CD4-positive, alpha-beta T cell treated with Interferon alpha-2 for 1 hour (primary cell): ENCODE data around the gene MAPK10.
"Not testable (repeated sequence)": the region's sequence is repeated elsewhere in the genome, so short reads cannot be mapped to it uniquely, and the experiment has no call there.

Experiments used
- DNase-seq, 2 donors: peaks; one replicate each; pipeline ENCODE4 v3.0.0-alpha.2; 2020 to 2022

MAPK10 gene

GRCh38 chr4:86099348-86099747, 260.5 kb downstream of the MAPK10 start:
- DNase-seq: no peak

- no peak for DNase-seq
Measured at GRCh38 chr4:86098691-86099090, 261.2 kb downstream of the MAPK10 start.

DNA sequence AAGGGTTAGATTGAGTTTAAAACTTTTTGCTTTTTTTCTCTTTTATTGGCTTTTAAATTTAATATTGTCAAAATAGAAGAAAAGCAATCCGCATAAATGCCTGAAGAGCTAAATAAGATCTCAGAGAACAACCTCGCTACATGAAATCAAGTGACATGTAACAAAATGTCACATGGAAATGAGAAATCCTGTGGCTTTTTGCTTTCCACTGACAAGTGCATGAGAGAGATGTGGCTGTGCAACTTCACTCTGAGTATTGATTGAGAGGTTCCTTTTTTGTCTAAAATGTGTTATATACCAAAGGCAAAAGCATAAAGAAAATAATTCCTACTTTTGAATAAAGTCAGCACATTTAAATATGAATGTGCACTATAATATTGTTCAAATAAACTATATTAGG, 263.5 kb downstream of the MAPK10 start:
- DNase-seq: no peak

DNA sequence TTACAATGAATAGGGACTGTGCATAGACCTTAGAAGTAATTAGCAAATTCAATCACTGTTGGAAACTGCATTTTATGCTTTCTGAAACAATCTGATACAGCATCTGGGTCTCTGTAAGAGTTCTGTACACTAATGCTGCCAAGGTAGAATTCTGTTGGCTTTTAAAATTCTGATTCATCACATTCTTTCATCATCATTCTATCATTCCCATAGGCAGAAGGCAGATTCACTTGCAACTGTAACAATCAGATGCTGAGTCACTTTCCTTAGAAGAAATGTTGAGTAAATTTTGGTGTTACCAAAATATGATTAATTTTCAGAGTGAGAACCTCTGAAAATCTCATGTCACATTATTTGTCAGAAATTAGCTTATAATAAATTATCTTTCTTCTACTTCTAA, 267.2 kb downstream of the MAPK10 start:
- no peak for DNase-seq

- no peak for DNase-seq
Measured at GRCh38 chr4:86091201-86091600, 268.7 kb downstream of the MAPK10 start.

DNA sequence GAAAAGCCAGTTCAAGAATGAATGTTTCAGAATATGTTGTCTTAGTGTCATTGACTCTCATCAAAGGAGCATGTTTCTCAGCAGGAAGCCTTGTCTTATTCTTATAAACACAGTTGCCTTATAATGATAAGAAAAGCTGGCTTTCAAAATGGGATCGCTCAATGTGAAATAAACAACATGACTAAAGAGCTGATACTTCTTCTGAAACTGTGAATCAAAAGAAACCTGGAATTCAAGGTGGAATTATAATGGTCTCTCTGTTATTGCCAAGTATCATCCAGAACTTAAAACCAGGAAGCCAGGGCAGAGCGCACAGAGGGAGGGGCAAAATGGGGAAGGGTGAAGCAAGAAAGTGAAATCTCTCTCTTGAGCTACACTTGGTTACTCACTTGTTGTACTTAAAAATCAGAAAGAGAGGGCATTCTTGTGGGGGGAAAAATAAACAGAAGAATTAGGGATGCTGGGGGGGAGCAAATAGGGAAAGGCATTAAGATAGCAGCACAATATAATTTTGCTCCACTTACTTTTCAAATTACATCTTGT, 270.0 kb downstream of the MAPK10 start:
- no peak for DNase-seq

- DNase-seq: no peak
Measured at GRCh38 chr4:86089053-86089452, 270.8 kb downstream of the MAPK10 start.

DNA sequence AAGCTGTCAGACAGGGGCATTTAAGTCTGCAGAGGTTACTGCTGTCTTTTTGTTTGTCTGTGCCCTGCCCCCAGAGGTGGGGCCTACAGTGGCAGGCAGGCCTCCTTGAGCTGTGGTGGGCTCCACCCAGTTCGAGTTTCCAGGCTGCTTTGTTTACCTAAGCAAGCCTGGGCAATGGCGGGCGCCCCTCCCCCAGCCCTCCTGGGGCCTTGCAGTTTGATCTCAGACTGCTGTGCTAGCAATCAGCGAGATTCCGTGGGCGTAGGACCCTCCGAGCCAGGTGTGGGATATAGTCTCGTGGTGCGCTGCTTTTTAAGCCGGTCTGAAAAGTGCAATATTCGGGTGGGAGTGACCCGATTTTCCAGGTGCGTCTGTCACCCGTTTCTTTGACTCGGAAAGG, 284.1 kb downstream of the MAPK10 start:
- not testable (repeated sequence) for DNase-seq

DNA sequence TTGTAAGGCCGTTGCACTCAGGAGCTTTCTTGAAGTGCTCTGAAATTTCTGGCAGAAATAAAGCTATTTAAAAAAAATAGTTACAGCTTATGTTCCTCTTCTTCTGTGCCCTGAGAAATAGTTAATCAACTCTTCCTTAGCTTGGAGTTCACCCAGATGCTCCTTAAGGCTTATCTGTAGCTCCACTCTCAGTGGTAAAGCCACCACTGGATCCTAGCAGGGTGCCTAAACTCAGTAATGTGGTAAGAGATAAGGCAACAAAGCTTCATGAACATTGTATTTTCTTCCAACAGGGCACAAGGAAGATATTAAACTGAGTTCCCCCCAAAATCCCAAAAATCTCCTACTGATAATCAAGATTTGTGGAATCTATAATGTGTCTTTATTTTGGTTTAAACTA, 299.5 kb downstream of the MAPK10 start:
- no peak for DNase-seq

DNA sequence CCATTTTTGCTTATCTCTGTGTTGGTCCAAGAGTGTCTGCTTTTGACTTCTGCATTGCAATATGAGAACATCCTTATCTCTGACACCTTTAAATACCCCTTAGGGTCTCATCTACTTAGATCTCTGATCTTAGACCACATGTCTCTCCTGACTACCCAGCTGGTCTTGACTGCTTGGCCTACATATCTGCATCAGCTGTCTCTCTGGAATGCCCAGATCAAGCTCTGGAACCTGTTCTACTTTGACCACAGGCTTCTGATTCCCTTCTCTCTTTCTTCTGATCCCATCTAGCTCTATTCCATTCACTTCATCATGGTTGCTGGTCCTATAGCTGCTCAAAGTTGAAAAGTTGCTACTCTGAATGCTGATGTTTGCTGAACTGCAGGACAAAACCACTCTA, 301.2 kb downstream of the MAPK10 start:
- DNase-seq: no peak

- no peak for DNase-seq
Measured at GRCh38 chr4:86055898-86056297, 304.0 kb downstream of the MAPK10 start.

DNA sequence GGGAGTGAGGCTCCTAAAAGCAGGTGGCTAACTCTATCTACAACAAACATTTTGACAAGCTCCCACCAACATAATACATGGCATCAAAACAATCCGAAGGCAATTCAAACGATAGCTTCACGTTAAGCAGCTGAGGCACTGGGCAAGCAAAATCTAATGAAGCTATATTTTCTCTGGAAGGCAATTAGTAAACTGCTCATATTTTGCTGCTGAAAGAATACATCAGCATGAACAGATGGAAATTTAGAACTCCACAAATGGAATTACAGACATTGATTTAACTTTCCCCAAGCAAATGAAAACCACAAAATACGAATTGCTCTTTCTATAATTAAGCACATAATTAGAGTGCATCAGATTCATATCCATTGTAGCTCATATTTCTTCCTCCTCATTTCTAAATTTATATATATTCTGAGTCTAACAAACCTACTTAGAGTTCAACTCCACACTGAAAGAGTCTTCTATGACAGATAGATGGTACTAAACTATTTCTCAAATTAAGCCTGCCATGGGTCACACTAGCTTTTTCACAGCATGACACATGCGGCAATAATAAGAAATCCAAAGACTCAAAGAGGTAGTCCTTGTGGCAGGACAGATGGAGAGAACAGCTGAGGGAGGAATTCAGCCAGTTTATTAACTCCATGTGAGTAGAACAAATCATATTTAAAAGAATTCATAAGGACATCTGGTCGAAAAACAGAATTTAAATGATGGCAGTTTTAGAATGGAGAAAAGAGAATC, 305.4 kb downstream of the MAPK10 start:
- no peak for DNase-seq

DNA sequence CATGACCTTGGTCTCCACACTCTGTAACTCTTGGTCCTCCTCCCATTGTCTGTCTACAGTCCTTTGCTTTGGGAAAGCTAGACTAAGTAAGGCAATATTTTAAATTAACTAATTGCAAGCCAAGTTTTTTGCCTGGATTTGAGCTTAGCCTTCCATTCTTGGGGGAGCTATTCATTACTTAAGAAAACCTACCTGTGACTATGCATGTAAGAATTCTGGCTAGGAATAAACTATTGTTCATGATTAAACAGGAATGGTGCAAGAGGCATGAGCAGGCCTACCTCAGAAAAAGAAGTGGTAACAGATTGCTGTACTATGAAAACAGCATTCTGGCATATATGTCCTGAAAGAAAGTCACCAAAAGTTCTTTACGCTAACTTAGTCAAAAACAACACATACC, 309.4 kb downstream of the MAPK10 start:
- DNase-seq: no peak

DNA sequence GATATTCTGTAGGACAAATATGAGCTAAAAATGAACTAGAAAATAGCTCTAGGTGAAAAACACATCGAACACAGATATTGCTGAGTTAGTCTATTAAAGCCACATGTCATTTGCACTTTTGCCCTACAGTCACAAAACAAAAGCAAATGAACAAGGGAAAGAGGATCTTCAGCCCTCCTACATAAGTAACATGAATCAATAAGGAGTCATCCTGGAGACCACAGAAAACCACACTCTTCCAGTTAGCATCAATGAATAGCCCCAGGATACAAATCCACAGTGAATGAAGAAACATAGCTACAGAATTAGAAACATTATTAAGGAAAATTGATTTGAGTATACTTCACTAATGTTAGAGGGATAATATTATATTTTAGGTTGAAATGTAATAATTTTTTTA, 311.4 kb downstream of the MAPK10 start:
- no peak for DNase-seq

DNA sequence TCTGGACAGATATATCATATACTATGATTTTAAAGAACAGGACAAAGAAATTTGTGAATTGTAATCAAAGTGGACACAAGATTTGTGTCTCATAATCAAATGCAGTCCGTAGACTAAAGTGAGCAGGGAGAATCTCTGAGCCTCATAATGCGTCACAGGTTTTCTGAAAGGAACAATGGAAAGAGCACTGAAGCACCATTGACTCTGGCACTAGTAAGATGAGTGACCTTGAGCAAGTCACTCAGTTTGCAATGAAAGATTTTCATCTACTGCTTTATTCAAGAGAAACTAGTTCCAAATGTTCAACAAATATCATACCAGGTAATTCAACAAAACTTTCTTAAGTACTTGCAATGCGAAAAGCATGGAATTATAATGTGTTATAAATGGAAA, 315.3 kb downstream of the MAPK10 start:
- no peak for DNase-seq

DNA sequence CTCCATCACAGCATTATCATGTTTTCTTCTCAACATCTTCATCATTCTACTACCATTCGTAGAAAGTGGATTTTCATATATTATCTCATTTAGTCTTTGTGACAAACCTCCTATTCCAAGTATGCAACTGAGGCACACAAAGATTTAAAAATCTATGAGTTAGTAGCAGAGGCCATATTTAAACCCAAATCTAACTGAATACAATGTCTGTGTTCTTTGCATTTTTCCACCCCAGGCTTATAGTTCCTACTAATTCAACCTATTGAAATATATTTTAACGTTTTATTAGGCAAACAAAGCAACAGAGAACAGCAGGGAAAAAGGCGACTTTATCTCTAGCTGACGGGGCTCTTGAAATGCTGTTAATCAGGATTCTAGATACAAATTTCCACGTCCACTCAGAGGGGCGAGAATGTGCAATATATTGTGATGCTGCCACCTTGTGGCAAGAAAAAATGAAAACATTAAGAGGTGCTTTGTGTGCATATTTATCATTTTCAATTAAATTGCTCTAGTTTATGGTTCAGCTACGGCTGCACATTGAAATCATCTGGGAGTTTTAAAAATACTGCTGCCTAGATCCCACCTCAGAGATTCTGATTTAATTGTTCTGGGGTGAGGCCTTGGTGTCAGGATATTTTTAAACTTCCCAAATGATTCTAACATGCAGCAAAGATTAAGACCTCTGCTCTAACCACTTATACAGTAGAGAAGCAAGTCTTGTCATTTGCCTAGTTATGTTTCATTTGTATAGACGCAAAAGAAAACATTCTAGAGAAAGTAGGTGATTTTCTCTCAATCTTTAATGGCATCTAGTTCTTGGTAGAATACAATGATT, 315.9 kb downstream of the MAPK10 start:
- peak in 1 of 2 donors; percentile 26 for DNase-seq

DNA sequence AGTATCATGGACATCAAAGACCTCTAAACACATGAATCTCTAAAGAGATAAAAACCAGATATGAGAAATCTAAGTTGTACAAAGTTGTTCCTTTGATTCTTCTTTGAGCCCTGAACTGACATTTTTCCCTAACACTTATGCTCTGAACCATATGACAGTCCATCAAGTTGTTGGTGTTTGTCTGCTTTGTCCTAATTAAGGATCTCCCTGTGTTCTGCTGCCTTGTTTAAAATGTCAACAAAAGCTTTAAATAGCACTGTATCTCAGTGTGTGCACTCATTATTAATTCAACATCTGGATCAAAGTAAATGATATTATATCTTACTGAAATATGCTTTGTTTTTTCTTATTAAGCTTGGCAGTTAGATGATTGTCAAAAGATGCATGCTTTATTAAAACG, 321.8 kb downstream of the MAPK10 start:
- DNase-seq: no peak

DNA sequence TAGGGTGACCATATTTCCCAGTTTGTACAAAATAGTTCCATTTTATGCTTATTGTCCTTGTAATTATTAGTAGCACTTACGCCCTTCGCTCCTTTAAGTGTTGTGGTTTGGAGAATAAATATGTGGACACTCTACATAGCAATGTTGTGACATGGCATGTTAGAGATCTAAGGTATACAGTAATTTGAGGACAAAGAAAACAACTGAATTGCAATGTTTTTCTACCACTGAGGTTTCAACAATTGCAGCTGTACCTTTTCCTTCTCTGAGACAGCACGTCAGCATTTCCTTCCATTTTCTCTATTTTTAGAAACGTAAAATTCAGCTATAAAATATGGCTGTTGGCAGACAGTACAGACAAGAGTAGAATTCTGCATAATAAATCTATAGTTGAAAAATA, 323.1 kb downstream of the MAPK10 start:
- DNase-seq: no peak

DNA sequence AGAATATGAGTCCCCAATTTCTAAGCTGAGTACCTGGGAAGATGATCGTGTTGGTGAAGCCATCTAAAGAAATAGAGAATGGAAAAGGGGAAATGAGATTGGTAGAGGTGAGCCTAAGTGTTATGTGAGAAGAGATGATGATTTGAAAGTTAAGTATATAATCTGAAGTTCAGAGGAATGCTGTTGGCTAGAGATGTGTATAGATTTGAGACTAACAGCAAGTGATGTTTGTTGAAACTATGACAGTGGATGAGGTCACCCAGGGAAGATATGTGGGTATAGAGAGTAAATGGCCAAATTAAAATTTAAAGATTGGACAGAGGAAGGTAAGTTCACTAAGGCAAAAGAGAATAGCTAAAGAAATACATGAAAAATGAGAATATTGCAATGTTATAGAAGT, 324.2 kb downstream of the MAPK10 start:
- DNase-seq: no peak

DNA sequence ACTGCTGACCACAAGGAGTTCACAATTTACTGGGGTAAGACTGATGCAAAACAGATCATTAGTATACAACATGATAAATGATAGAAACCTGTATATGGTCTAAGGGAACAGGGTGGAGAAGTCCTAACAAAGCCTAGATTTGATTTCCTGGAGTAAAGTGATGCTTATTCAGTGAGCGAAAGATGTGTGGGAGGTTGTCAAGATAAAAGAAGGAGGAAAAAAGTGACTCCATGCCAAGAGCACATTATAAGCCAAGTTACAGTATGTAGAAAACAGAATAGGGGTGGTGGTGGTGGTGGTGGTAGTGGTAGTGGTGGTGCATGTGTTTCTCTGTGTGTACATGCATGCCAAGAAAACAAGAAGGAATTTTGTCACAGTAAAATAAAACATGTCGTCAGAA, 325.2 kb downstream of the MAPK10 start:
- DNase-seq: no peak

GRCh38 chr4:86033171-86033570, 326.7 kb downstream of the MAPK10 start:
- DNase-seq: no peak

DNA sequence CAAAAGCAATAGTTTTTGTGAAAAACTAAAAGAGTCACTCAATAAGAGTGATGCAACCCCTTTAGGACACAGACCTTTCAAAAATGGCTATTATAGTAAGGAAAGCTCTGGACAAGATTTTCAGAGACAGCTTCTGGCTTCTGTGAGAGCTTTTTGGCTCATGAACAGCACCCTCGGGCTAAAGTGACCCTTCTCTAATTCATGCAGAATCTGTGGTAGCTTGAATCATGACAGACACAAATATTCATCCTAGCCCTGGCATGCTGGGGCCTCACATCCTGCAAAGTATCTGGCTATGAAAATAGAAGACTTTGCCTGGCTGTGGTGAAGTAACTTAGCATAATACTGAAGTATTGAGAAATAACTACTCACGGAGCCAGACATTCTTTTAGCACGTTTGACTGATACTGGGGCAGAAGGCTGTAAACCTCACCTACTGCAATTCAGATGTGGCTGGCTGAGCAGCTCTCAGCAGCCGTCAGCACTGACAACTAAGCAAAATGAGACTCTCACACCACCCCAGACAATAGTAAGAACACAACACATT, 327.3 kb downstream of the MAPK10 start:
- no peak for DNase-seq

DNA sequence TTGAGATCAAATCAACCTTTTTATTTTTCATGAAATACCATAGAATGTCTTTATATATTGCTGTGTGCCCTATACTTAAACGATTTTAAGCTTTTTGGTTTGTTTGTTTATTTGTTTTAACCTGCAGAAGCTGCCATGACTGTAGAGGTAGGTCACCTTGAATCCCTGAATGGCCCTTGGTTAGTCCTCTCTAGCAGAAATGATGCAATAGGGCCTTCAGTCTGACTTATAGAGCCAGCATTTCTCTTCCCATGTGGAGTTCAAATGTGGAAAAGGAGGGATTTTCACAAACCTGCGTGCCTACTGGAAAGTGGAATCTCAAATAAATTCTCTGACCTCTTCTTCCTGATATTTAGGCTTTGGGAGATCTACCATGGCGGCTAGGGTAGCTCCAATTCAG, 327.9 kb downstream of the MAPK10 start:
- no peak for DNase-seq

GRCh38 chr4:86026720-86027119, 333.1 kb downstream of the MAPK10 start:
- no peak for DNase-seq
